Measurements from ENCODE around the gene SPATA2L. TPM values are rescaled to one million over a fixed set of nuclear protein-coding genes. Genes with fewer than 3 reads are reported as not detected.

Gene SPATA2L
- total and polyA plus RNA-seq, 10 of the 15 experiments (the other 5 are each of a cell fraction or from before 2014, with no cell fraction given): 0.20 to 6.9 (median 3.9) TPM; not detected in 1

GRCh38 chr16:89701425-89702406, at the start of gene SPATA2L (continued):
- TF ChIP-seq, protein P1, sequence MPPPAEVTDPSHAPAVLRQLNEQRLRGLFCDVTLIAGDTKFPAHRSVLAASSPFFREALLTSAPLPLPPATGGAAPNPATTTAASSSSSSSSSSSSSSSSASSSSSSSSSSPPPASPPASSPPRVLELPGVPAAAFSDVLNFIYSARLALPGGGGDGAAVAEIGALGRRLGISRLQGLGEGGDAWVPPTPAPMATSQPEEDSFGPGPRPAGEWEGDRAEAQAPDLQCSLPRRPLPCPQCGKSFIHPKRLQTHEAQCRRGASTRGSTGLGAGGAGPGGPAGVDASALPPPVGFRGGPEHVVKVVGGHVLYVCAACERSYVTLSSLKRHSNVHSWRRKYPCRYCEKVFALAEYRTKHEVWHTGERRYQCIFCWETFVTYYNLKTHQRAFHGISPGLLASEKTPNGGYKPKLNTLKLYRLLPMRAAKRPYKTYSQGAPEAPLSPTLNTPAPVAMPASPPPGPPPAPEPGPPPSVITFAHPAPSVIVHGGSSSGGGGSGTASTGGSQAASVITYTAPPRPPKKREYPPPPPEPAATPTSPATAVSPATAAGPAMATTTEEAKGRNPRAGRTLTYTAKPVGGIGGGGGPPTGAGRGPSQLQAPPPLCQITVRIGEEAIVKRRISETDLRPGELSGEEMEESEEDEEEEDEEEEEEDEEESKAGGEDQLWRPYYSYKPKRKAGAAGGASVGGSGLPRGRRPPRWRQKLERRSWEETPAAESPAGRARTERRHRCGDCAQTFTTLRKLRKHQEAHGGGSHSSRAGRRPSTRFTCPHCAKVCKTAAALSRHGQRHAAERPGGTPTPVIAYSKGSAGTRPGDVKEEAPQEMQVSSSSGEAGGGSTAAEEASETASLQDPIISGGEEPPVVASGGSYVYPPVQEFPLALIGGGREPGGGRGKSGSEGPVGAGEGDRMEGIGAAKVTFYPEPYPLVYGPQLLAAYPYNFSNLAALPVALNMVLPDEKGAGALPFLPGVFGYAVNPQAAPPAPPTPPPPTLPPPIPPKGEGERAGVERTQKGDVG (CRISPR knock-in tag; IDR thresholded peaks at IDR 0.05): no peak
- TF ChIP-seq POLR2AphosphoS2 (IDR thresholded peaks at IDR 0.05; ENCODE audit: low read depth, low read length): no peak
- no peak; the same call in none of the 2 replicates for TF ChIP-seq HCFC1 (IDR thresholded peaks at IDR 0.05; ENCODE audit: low read length)
- no peak for TF ChIP-seq NFXL1 (IDR thresholded peaks at IDR 0.05; ENCODE audit: borderline replicate concordance)
- TF ChIP-seq RAD51 (IDR thresholded peaks at IDR 0.05): no peak
- TF ChIP-seq RB1 (IDR thresholded peaks at IDR 0.05; ENCODE audit: borderline replicate concordance): no peak; the same call in 1 of the 2 replicates
- no peak for TF ChIP-seq HDAC2 (IDR thresholded peaks at IDR 0.05)
- TF ChIP-seq, protein P2, sequence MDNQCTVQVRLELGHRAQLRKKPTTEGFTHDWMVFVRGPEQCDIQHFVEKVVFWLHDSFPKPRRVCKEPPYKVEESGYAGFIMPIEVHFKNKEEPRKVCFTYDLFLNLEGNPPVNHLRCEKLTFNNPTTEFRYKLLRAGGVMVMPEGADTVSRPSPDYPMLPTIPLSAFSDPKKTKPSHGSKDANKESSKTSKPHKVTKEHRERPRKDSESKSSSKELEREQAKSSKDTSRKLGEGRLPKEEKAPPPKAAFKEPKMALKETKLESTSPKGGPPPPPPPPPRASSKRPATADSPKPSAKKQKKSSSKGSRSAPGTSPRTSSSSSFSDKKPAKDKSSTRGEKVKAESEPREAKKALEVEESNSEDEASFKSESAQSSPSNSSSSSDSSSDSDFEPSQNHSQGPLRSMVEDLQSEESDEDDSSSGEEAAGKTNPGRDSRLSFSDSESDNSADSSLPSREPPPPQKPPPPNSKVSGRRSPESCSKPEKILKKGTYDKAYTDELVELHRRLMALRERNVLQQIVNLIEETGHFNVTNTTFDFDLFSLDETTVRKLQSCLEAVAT (IDR thresholded peaks at IDR 0.05): no peak
- 0 out of 2 replicates have a peak, but pooled peaks have one; percentile 35 for TF ChIP-seq POLR2AphosphoS5 (IDR thresholded peaks at IDR 0.05; ENCODE audit: low read length)
- TF ChIP-seq CREB1 (IDR thresholded peaks at IDR 0.05; ENCODE audit: low read depth): peak; percentile 53; the same call in 1 of the 2 replicates
- TF ChIP-seq YBX1 (IDR thresholded peaks at IDR 0.05): no peak
- TF ChIP-seq, protein P3, sequence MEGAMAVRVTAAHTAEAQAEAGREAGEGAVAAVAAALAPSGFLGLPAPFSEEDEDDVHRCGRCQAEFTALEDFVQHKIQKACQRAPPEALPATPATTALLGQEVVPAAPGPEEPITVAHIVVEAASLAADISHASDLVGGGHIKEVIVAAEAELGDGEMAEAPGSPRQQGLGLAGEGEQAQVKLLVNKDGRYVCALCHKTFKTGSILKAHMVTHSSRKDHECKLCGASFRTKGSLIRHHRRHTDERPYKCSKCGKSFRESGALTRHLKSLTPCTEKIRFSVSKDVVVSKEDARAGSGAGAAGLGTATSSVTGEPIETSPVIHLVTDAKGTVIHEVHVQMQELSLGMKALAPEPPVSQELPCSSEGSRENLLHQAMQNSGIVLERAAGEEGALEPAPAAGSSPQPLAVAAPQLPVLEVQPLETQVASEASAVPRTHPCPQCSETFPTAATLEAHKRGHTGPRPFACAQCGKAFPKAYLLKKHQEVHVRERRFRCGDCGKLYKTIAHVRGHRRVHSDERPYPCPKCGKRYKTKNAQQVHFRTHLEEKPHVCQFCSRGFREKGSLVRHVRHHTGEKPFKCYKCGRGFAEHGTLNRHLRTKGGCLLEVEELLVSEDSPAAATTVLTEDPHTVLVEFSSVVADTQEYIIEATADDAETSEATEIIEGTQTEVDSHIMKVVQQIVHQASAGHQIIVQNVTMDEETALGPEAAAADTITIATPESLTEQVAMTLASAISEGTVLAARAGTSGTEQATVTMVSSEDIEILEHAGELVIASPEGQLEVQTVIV (IDR thresholded peaks at IDR 0.05; ENCODE audit: borderline replicate concordance, partially characterized antibody): no peak
- TF ChIP-seq KLF5 (IDR thresholded peaks at IDR 0.05; ENCODE audit: partially characterized antibody): no peak
- TF ChIP-seq PML (IDR thresholded peaks at IDR 0.05; ENCODE audit: low read length): no peak
- peak in 1 of 2 experiments; percentile 82; a peak in 2 of 3 replicates for TF ChIP-seq EGR1 (IDR thresholded peaks at IDR 0.05; ENCODE audit: borderline replicate concordance in 1 of 2, low read depth in 2 of 2, low read length in 2 of 2)
- TF ChIP-seq, protein P4, sequence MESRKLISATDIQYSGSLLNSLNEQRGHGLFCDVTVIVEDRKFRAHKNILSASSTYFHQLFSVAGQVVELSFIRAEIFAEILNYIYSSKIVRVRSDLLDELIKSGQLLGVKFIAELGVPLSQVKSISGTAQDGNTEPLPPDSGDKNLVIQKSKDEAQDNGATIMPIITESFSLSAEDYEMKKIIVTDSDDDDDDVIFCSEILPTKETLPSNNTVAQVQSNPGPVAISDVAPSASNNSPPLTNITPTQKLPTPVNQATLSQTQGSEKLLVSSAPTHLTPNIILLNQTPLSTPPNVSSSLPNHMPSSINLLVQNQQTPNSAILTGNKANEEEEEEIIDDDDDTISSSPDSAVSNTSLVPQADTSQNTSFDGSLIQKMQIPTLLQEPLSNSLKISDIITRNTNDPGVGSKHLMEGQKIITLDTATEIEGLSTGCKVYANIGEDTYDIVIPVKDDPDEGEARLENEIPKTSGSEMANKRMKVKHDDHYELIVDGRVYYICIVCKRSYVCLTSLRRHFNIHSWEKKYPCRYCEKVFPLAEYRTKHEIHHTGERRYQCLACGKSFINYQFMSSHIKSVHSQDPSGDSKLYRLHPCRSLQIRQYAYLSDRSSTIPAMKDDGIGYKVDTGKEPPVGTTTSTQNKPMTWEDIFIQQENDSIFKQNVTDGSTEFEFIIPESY (IDR thresholded peaks at IDR 0.05): no peak
- no peak for TF ChIP-seq ZNF622 (IDR thresholded peaks at IDR 0.05)
- no peak for TF ChIP-seq FOXK2 (IDR thresholded peaks at IDR 0.05)
- no peak for TF ChIP-seq NFYA (IDR thresholded peaks at IDR 0.05; ENCODE audit: borderline replicate concordance, low read depth, low read length)
- TF ChIP-seq SMARCA5 (IDR thresholded peaks at IDR 0.05): 0 out of 2 replicates have a peak, but pooled peaks have one; percentile 28
- no peak; the same call in 1 of the 2 replicates for TF ChIP-seq TCF12 (IDR thresholded peaks at IDR 0.05; ENCODE audit: low read depth, low read length)
- no peak for TF ChIP-seq KDM1A (IDR thresholded peaks at IDR 0.05; ENCODE audit: borderline replicate concordance)
